ENCODE data around the gene SERF1B.
"Not testable (repeated sequence)": the region's sequence is repeated elsewhere in the genome, so short reads cannot be mapped to it uniquely, and the experiment has no call there.

DNA sequence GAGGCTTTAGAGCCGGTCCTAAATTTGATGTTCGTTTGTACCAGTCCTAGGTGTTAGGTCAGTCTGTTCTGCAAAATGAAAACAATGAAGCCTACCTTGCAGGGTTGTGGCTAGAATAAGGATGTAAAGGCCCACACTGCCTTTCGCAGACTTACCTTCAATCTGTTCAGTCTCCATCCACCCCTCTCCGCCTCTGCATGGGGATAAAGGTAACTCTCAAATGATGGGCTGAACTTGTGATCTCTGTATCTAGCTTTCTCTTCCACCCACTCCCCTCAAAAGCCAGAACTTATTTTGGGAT is 744 bp downstream of the SERF1B start:
- TF ChIP-seq USF1 (CRISPR knock-in tag; IDR thresholded peaks at IDR 0.05); BRCA1 (IDR thresholded peaks at IDR 0.05); BRCA1 (CRISPR knock-in tag; IDR thresholded peaks at IDR 0.05); CHD1 (IDR thresholded peaks at IDR 0.05; ENCODE audit: low read length); DDX20 (tag; IDR thresholded peaks at IDR 0.05; ENCODE audit: low read depth); SMARCB1 (IDR thresholded peaks at IDR 0.05; ENCODE audit: insufficient read length, low read depth); KLF10 (CRISPR knock-in tag; IDR thresholded peaks at IDR 0.05): not testable (repeated sequence)
- TF ChIP-seq, protein P1, sequence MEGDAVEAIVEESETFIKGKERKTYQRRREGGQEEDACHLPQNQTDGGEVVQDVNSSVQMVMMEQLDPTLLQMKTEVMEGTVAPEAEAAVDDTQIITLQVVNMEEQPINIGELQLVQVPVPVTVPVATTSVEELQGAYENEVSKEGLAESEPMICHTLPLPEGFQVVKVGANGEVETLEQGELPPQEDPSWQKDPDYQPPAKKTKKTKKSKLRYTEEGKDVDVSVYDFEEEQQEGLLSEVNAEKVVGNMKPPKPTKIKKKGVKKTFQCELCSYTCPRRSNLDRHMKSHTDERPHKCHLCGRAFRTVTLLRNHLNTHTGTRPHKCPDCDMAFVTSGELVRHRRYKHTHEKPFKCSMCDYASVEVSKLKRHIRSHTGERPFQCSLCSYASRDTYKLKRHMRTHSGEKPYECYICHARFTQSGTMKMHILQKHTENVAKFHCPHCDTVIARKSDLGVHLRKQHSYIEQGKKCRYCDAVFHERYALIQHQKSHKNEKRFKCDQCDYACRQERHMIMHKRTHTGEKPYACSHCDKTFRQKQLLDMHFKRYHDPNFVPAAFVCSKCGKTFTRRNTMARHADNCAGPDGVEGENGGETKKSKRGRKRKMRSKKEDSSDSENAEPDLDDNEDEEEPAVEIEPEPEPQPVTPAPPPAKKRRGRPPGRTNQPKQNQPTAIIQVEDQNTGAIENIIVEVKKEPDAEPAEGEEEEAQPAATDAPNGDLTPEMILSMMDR (IDR thresholded peaks at IDR 0.05 in 2 of 3, conservative IDR thresholded peaks at IDR 0.05 in 1 of 3; ENCODE audit: insufficient read depth in 2 of 3, low read depth in 1 of 3, low read length in 3 of 3), result not testable (repeated sequence)

Measured in K562 (cell line).